Activated CD4-positive, alpha-beta T cell treated with anti-CD3 and anti-CD28 coated beads, Interleukin-2, amount 50 U/mL, for 24 hours (primary cell): ENCODE results near the gene SPATS2L.

Experiments used
- DNase-seq, 2 donors: peaks; one replicate each; pipeline ENCODE4 v3.0.0-alpha.2; 2020; ENCODE audit warnings: low read depth in 1 of 2, low spot score in 1 of 2

The SPATS2L gene

GRCh38 chr2:200296118-200296517 is 10.4 kb upstream of the SPATS2L start:
- DNase-seq = no peak

GRCh38 chr2:200297100-200297499 is 9.4 kb upstream of the SPATS2L start:
- no peak for DNase-seq

GRCh38 chr2:200297989-200298388 is 8.5 kb upstream of the SPATS2L start:
- DNase-seq = no peak

- DNase-seq = no peak
Observed at GRCh38 chr2:200298816-200299215, 7.7 kb upstream of the SPATS2L start.

GRCh38 chr2:200300065-200300464 is 6.4 kb upstream of the SPATS2L start:
- DNase-seq = no peak

- no peak for DNase-seq
Observed at GRCh38 chr2:200300638-200301314, 5.7 kb upstream of the SPATS2L start.

GRCh38 chr2:200301953-200302858 is 4.3 kb upstream of the SPATS2L start:
- DNase-seq = no peak

- DNase-seq = no peak
Observed at GRCh38 chr2:200302940-200303727, 3.4 kb upstream of the SPATS2L start.

GRCh38 chr2:200305797-200306195 is 697 bp upstream of the SPATS2L start:
- DNase-seq = no peak

GRCh38 chr2:200306931-200307723 is 634 bp downstream of the SPATS2L start:
- DNase-seq = no peak

- DNase-seq = no peak
Observed at GRCh38 chr2:200307724-200308545, 1.4 kb downstream of the SPATS2L start.

GRCh38 chr2:200308546-200309295 is 2.2 kb downstream of the SPATS2L start:
- DNase-seq = no peak

- no peak for DNase-seq
Observed at GRCh38 chr2:200309296-200310049, 3.0 kb downstream of the SPATS2L start.

GRCh38 chr2:200310545-200310971 is 4.1 kb downstream of the SPATS2L start:
- no peak for DNase-seq

- no peak for DNase-seq
Observed at GRCh38 chr2:200311139-200311538, 4.6 kb downstream of the SPATS2L start.

- DNase-seq = no peak
Observed at GRCh38 chr2:200314976-200315567, 8.6 kb downstream of the SPATS2L start.

- no peak for DNase-seq
Observed at GRCh38 chr2:200317975-200318374, 11.5 kb downstream of the SPATS2L start.

- DNase-seq = no peak
Observed at GRCh38 chr2:200318940-200319435, 12.5 kb downstream of the SPATS2L start.
